Neuronal stem cell (in vitro differentiated cells): ENCODE measurements around the gene ZNF385B.

Experiments used
- DNase-seq: peaks from one replicate; pipeline ENCODE4 v3.0.0-alpha.2; 2013; ENCODE audit warnings: low spot score
- H2AFZ ChIP-seq: one replicate; pipeline ENCODE4 v1.6.1; 2013; ENCODE audit warnings: mild to moderate bottlenecking, low read length, inconsistent platforms
- H2AK5ac ChIP-seq: 2 replicates; pipeline ENCODE4 v1.6.1; 2013; ENCODE audit warnings: low read depth, mild to moderate bottlenecking, inconsistent platforms, low read length, moderate library complexity, mixed read lengths
- H2BK120ac ChIP-seq: 2 replicates; pipeline ENCODE4 v1.6.1; 2013; ENCODE audit warnings: low read depth, mild to moderate bottlenecking, inconsistent platforms, low read length, moderate library complexity, mixed read lengths
- H2BK12ac ChIP-seq: one replicate; pipeline ENCODE4 v1.6.1; 2013; ENCODE audit warnings: low read length, inconsistent platforms
- H2BK15ac ChIP-seq: 2 replicates; pipeline ENCODE4 v1.6.1; 2013; ENCODE audit warnings: mild to moderate bottlenecking, low read length, inconsistent platforms, mixed read lengths
- H2BK5ac ChIP-seq: one replicate; pipeline ENCODE4 v1.6.1; 2013; ENCODE audit warnings: inconsistent platforms, mild to moderate bottlenecking, low read length, moderate library complexity
- H3K14ac ChIP-seq: one replicate; pipeline ENCODE4 v1.6.1; 2013; ENCODE audit warnings: low read length, inconsistent platforms
- H3K18ac ChIP-seq: 2 replicates; pipeline ENCODE4 v1.6.1; 2013; ENCODE audit warnings: low read length, inconsistent platforms
- H3K23ac ChIP-seq: 2 replicates; pipeline ENCODE4 v1.6.1; 2013; ENCODE audit warnings: low read depth, mild to moderate bottlenecking, mixed read lengths, low read length, inconsistent platforms; ENCODE audit not compliant: poor library complexity
- H3K27ac ChIP-seq: replicated peaks from 3 replicates; pipeline ENCODE4 v1.5.1; 2013; ENCODE audit warnings: low read length, inconsistent platforms
- H3K27me3 ChIP-seq, 3 experiments: 2 replicates each; pipeline ENCODE4 v1.6.1; 2013; ENCODE audit warnings: low read length in 3 of 3, mild to moderate bottlenecking in 2 of 3, inconsistent platforms in 1 of 3, low read depth in 1 of 3, mixed read lengths in 1 of 3, moderate library complexity in 1 of 3; ENCODE audit not compliant: control insufficient read depth in 3 of 3, insufficient read depth in 3 of 3
- H3K36me3 ChIP-seq, 2 donors: replicated peaks in 1 of 2; 2 replicates each; pipeline ENCODE4 v1.6.1; 2013; ENCODE audit warnings: low read length in 2 of 2; ENCODE audit not compliant: control insufficient read depth in 2 of 2, insufficient read depth in 2 of 2
- H3K4ac ChIP-seq: 2 replicates; pipeline ENCODE4 v1.6.1; 2013; ENCODE audit warnings: inconsistent platforms, mild to moderate bottlenecking, low read length, moderate library complexity
- H3K4me1 ChIP-seq, 2 donors: 1 replicate in 1 of 2; 2 replicates in 1 of 2; pipeline ENCODE4 v1.6.1; 2013; ENCODE audit warnings: low read length in 2 of 2, low read depth in 1 of 2; ENCODE audit not compliant: control insufficient read depth in 2 of 2, insufficient read depth in 1 of 2
- H3K4me2 ChIP-seq: one replicate; pipeline ENCODE4 v1.6.1; 2013; ENCODE audit warnings: mild to moderate bottlenecking, low read length, inconsistent platforms; ENCODE audit not compliant: insufficient read depth, poor library complexity, severe bottlenecking
- H3K4me3 ChIP-seq, 2 donors: 2 replicates each; pipeline ENCODE4 v1.5.1; 2013; ENCODE audit warnings: low read length in 2 of 2, mild to moderate bottlenecking in 2 of 2, inconsistent platforms in 1 of 2, moderate library complexity in 1 of 2
- H3K79me1 ChIP-seq: one replicate; pipeline ENCODE4 v1.6.1; 2013; ENCODE audit warnings: low read depth, mild to moderate bottlenecking, inconsistent platforms, low read length, moderate library complexity
- H3K9ac ChIP-seq: one replicate; pipeline ENCODE4 v1.6.1; 2013; ENCODE audit warnings: mild to moderate bottlenecking, low read depth, low read length, inconsistent platforms; ENCODE audit not compliant: poor library complexity
- H3K9me3 ChIP-seq, 2 donors: replicated peaks in 1 of 2; 2 replicates each; pipeline versions ENCODE3 to v1.6.1; 2013; ENCODE audit warnings: low read length in 2 of 2, mild to moderate bottlenecking in 2 of 2, inconsistent platforms in 1 of 2, low read depth in 1 of 2, mixed read lengths in 1 of 2, moderate library complexity in 1 of 2; ENCODE audit not compliant: control insufficient read depth in 2 of 2, insufficient read depth in 1 of 2
- H4K8ac ChIP-seq: one replicate; pipeline ENCODE4 v1.6.1; 2013; ENCODE audit warnings: low read depth, mild to moderate bottlenecking, inconsistent platforms, low read length, moderate library complexity
- H4K91ac ChIP-seq: one replicate; pipeline ENCODE4 v1.6.1; 2013; ENCODE audit warnings: low read length, low read depth, mild to moderate bottlenecking, inconsistent platforms; ENCODE audit not compliant: poor library complexity
- WGBS, 2 donors: extraction: QIAGEN DNeasy Blood & Tissue Kit; methylation state at CpG; one replicate each; pipeline ENCODE4 v1.1.7; 2013; ENCODE audit warnings: missing lambda C conversion rate in 2 of 2, mixed read lengths in 1 of 2; ENCODE audit not compliant: insufficient read length in 2 of 2, insufficient replicate concordance in 1 of 2; ENCODE audit errors: extremely low coverage in 2 of 2; 5-methylcytosine and 5-hydroxymethylcytosine counted together

The ZNF385B gene

GRCh38 chr2:179579800-179580199, 281.6 kb downstream of the ZNF385B start:
- Histone ChIP-seq H2BK12ac (no peak overlapping the region), H3K79me1 (no peaks in the 10 kb centered on the region), H3K23ac (no peak overlapping the region), H3K14ac (no peak overlapping the region), H4K8ac (no peak overlapping the region), H3K4me3 (no peak overlapping the region), H3K27me3 (no peaks in the 10 kb centered on the region), H3K9ac (no peak overlapping the region), H2BK120ac (no peak overlapping the region), H4K91ac (no peak overlapping the region), H2BK15ac (no peak overlapping the region), H2AFZ (no peak overlapping the region), H2BK5ac (no peak overlapping the region), H3K27ac (no peak overlapping the region), H3K4me1 (no peaks in the 10 kb centered on the region), H3K9me3 (no peaks in the 10 kb centered on the region), H3K4me2 (no peak overlapping the region), H3K36me3 (peaks cover 0 to 1% of the 10 kb centered on the region in 2 donors), H3K18ac (no peak overlapping the region), H2AK5ac (no peak overlapping the region), H3K4ac (no peak overlapping the region)
- DNase-seq = no peak

- no peak overlapping the region for H2BK15ac ChIP-seq
- H3K4me3 ChIP-seq = no peak overlapping the region
- H2BK120ac ChIP-seq = no peak overlapping the region
- H3K4me2 ChIP-seq = no peak overlapping the region
- no peak for DNase-seq
- H3K27me3 ChIP-seq = no peaks in the 10 kb centered on the region
- H3K14ac ChIP-seq = no peak overlapping the region
- no peak overlapping the region for H4K8ac ChIP-seq
- H2AFZ ChIP-seq = no peak overlapping the region
- H3K4ac ChIP-seq = no peak overlapping the region
- H4K91ac ChIP-seq = no peak overlapping the region
- peaks cover 0 to 1% of the 10 kb centered on the region in 2 donors for H3K36me3 ChIP-seq
- no peak overlapping the region for H3K18ac ChIP-seq
- no peak overlapping the region for H2BK12ac ChIP-seq
- no peak overlapping the region for H3K9ac ChIP-seq
- no peak overlapping the region for H2AK5ac ChIP-seq
- no peak overlapping the region for H3K23ac ChIP-seq
- no peaks in the 10 kb centered on the region for H3K9me3 ChIP-seq
- no peak overlapping the region for H3K27ac ChIP-seq
- H2BK5ac ChIP-seq = no peak overlapping the region
- H3K4me1 ChIP-seq = no peaks in the 10 kb centered on the region
- no peaks in the 10 kb centered on the region for H3K79me1 ChIP-seq
- WGBS, 2 donors = no CpG with 5 or more reads among the region's 2 CpGs
Observed at GRCh38 chr2:179578171-179578916, 283.1 kb downstream of the ZNF385B start.

- Histone ChIP-seq H3K27me3 (no peaks in the 10 kb centered on the region), H3K9ac (no peak overlapping the region), H3K23ac (no peak overlapping the region), H2BK15ac (no peak overlapping the region), H2BK5ac (no peak overlapping the region), H2AFZ (no peak overlapping the region), H2BK12ac (no peak overlapping the region), H2AK5ac (no peak overlapping the region), H3K36me3 (peaks cover 0 to 1% of the 10 kb centered on the region in 2 donors), H3K9me3 (peaks cover 0 to 4% of the 10 kb centered on the region in 2 donors), H3K4me3 (no peak overlapping the region), H3K27ac (no peak overlapping the region), H3K18ac (no peak overlapping the region), H4K91ac (no peak overlapping the region), H3K14ac (no peak overlapping the region), H2BK120ac (no peak overlapping the region), H4K8ac (no peak overlapping the region), H3K4me2 (no peak overlapping the region), H3K4me1 (no peaks in the 10 kb centered on the region), H3K4ac (no peak overlapping the region), H3K79me1 (no peaks in the 10 kb centered on the region)
- no peak for DNase-seq
- no CpG with 5 or more reads among the region's 3 CpGs for WGBS, 2 donors
Observed at GRCh38 chr2:179574061-179574519, 287.3 kb downstream of the ZNF385B start.

- no peaks in the 10 kb centered on the region for H3K27me3 ChIP-seq
- H3K79me1 ChIP-seq = no peaks in the 10 kb centered on the region
- peaks cover 0 to 1% of the 10 kb centered on the region in 2 donors for H3K36me3 ChIP-seq
- H2BK5ac ChIP-seq = no peak overlapping the region
- no peak overlapping the region for H3K23ac ChIP-seq
- no peak overlapping the region for H3K14ac ChIP-seq
- no peak overlapping the region for H3K4ac ChIP-seq
- no peak overlapping the region for H2AFZ ChIP-seq
- no peak for DNase-seq
- H2AK5ac ChIP-seq = no peak overlapping the region
- peaks cover 0 to 4% of the 10 kb centered on the region in 2 donors for H3K9me3 ChIP-seq
- peaks cover 0 to 3% of the 10 kb centered on the region in 2 donors for H3K4me1 ChIP-seq
- no peak overlapping the region for H3K18ac ChIP-seq
- no peak overlapping the region for H3K4me3 ChIP-seq
- no CpG with 5 or more reads among the region's 2 CpGs for WGBS, 2 donors
- H2BK120ac ChIP-seq = no peak overlapping the region
- no peak overlapping the region for H2BK15ac ChIP-seq
- H3K9ac ChIP-seq = no peak overlapping the region
- H3K27ac ChIP-seq = no peak overlapping the region
- no peak overlapping the region for H3K4me2 ChIP-seq
- H2BK12ac ChIP-seq = no peak overlapping the region
- no peak overlapping the region for H4K8ac ChIP-seq
- no peak overlapping the region for H4K91ac ChIP-seq
Observed at GRCh38 chr2:179572544-179572943, 288.9 kb downstream of the ZNF385B start.
